GM18868 (cell line): ENCODE data around the gene SMURF2.

Source experiments
- ATAC-seq: cut with Tn5 transposase; IDR thresholded peaks from one replicate; pipeline ENCODE4 v1.9.1; 2021; ENCODE audit warnings: mild to moderate bottlenecking, moderate library complexity; ENCODE audit not compliant: unreplicated experiment

Gene SMURF2

DNA sequence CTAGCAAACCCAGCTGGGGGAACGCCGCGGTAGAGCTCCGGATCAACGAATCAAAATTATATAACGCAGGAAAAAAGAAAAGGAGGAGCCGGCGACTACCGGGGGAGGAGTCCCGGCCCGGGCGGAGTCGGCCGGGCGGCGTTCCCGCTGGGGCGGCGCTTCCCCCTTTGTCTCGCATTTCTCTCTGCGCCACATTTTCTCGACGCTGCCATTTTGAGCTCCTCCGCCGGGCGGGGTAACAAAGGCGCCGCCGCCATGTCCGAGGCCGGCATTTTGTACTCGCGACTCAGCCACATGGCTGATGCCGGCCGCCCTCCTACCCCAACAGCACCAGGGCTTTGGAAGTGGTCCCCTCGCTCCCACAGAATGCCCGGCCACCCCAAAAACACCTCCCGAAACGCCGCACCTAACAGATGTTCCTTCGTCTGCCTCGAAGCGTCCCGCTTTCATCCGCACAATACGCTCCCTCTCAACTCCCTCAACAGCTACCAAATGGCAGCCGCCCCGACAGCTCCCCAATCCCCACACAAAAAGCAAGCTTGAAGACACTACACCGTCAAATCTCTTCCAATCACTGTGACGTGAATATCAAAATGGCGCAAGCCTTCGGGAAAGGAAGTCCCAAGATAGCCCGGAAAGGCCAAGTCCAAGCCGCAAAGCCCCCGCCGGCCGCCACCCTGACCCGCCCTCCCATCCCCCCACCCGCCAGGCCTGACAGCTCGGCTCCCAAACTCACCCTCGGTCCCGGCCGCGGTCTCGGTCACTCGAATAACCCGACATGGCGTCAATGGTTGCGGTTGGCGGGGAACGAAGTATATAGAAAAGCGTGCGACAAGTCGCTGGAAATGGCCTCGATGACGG is 156.5 kb downstream of the SMURF2 start:
- ATAC-seq = peak; percentile 28

DNA sequence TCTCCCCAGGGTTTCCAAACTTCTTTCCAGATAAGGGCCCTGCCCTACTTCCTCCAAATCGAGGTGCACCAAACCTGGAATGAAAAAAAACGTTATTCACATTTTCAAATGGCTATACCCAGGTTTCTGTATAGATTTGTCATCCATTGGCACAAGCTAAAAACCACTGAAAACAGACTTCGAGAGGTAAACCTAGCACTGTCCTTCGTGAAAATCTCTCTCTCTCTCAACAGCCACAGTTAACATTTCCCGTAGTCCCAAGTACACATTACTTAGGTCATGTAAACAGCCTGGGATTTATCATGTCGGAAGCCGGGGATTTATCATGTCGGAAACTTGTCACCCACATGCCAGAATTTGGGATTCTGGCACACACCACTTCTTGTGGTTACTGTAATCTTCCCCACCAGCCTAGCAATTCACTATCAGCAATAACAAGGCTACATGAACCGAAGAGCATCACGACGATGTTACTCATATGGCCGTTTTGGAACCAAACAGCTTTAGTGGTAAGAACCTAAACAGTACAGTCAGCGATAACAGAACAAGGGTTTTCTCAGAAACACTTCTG is 157.3 kb downstream of the SMURF2 start:
- no peak for ATAC-seq

DNA sequence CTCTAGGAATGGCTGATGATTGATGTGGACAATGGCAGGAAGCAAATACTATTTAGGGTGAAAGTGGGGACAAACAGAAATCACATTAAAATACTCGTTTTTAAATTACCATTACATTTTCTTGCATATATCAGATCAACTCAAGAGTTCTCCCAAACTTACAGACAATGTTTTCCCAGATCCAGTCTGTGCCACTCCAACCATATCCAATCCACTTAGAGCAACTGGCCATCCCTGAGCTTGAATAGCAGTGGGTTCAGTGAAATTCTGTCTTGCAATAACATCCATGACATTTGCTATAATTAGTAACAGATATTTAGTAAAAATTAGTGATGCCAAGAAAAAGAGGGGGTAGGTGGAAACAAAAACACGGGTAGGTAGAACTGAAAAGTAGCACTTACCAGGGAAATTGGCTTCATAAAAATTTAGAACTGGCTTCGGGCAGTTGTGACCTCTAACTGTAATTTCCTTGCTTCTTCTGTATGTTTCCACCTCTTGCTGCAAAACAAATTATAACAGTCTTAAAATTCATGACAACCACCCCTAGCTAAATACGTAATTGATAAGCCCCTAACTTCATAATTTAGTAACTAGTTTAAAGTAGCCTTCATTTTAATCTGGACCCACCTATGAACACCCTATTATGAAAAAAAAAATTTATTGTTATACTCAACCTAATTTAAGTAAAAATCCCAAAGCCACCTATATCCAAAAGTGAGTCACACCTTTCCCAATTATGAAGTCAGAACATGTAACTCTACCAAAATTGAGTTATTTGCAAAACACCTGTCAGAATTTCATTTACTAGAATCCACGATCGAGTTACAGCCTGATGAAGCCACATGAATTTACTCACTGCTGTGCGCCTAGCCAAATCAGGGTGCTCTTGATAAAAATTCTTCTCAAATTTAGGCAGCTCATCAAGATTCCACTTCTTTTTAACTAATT is 158.0 kb downstream of the SMURF2 start:
- ATAC-seq = no peak

DNA sequence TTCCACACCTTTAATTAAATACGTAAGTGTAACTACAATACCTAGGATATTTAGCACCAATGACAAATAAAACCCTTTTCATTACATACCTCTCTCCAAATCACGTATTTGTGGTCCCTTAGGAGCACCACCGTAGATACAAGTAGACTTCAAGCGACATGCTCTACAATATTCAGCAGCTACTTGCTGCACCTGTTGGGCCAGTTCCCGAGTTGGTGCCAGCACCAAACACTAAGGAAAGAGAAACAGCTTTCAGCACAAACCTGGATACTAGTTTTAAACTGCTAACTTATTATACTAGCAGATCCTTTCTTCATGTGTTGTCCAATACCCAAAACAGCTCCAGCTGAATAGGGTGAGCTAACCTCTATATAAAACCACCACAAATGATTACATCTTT is 158.8 kb downstream of the SMURF2 start:
- ATAC-seq = no peak

DNA sequence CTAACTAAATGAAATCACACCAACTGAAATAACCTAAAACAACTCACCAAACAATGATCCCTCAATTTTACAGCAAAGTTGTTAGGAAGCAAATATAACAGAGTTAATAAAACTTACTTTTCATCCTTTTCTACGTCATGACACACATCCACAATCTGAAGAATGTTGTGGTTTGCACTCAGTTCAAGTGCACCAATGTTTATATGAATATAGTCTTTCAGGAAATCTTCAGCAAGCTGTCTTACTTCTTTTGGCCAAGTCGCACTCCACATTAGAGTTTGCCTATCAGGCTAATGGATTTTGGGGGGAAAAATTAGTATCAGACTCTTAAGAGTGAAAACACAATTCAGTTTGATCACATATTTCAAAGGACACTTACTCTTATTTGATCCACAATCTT is 159.3 kb downstream of the SMURF2 start:
- no peak for ATAC-seq

DNA sequence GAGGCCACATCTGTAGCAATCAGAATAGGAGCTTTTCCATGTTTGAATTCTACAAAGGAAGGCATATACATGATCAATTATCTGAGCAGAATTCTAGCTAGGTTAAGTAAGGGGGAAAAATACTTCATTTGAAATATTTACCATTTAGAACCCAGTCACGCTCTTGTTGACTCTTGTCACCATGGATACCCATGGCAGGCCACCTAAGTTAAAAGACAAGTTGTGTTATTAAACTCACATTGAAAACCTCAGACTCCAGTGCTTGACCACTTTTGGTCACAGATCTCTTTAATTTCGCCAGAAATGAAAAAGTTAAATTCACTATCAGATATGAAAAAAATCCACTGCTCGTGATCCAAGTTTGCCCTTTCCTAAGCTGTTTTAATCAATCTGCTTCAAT is 160.1 kb downstream of the SMURF2 start:
- no peak for ATAC-seq

DNA sequence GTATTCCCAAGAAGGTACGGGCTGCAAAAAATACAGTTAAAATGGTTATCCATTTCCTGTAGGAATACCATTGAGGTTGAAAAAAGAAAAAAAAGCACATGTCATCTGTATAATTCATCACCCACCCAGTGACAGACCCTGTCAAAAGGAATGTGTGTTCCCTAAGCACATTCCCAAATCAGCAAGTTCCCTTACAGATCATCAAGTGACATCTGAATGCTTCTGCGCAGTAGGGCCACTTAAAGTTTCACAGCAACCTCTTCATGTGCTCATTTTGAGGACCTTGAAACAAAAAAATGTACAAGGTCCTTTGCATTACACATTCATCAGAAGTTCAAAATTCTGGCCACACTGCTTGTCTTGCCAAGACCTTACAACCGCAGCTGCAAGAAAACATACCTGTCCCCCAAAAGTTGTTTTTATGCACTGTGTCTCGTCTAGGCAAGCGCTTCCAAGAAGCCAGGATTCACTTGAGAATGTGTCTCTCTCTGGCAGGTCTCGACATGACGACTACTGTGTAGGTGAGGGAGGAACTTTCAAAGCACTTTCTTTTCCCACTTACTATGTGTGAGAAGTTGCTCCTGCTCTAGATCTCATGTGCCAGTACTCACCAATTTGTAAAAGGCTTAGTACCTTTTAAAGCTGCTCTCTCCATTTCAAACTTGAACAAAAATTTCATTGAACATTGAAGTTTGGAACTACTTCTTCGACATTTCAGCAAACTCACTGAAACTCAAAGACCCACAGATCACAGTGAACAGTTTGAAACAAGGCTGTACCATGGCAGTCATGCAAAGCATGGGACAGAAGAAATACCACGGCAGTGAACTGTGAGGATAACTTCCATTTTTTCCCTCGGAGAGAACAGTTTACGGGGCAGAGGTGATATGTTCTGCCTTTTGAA is 161.0 kb downstream of the SMURF2 start:
- no peak for ATAC-seq

DNA sequence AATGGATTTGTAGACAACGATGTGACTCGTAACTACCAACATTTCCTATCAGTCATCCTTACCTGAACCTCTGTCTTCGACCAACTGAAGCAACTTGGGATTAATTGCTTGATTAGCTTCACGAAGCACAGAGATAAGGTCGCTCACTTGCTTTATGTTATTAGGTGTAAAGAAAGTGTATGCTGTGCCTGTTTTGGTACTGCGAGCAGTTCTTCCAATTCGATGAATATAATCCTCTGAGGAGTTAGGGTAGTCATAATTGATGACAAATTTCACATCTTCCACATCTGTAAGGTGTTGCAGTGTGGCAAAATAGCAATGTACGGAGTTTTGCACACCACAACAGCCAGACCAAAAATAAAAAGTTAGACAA is 161.6 kb downstream of the SMURF2 start:
- ATAC-seq = no peak

DNA sequence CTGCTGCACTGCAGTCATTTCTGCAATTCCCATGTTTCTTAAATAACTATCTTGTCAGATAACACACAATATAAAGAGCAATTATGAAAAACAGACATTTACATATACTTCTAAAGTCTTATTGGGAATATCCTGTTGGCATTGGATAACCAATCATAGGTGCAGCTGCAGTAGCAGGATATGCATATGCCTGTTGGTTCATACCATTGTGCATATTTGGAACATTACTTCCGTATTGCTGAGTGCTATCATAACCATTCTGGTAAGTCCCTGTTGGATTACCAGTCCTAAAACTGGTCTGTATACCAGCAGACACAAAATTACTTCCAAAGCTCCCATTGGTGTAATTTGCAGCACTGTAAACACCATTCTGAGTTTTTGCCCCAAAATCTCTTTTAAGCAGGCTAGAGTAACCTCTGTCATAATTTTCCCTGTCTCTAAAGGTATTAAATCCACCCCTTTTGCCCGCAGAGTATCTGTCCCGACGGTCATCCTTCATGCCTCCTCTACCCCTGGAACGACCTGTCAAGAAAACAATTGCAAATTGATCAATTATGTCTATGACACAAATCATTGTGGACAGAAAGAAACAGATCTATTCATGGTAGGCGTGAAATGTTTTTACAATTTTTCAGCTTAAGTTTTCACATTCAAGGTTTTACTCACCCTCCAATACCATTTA is 162.2 kb downstream of the SMURF2 start:
- ATAC-seq = no peak

DNA sequence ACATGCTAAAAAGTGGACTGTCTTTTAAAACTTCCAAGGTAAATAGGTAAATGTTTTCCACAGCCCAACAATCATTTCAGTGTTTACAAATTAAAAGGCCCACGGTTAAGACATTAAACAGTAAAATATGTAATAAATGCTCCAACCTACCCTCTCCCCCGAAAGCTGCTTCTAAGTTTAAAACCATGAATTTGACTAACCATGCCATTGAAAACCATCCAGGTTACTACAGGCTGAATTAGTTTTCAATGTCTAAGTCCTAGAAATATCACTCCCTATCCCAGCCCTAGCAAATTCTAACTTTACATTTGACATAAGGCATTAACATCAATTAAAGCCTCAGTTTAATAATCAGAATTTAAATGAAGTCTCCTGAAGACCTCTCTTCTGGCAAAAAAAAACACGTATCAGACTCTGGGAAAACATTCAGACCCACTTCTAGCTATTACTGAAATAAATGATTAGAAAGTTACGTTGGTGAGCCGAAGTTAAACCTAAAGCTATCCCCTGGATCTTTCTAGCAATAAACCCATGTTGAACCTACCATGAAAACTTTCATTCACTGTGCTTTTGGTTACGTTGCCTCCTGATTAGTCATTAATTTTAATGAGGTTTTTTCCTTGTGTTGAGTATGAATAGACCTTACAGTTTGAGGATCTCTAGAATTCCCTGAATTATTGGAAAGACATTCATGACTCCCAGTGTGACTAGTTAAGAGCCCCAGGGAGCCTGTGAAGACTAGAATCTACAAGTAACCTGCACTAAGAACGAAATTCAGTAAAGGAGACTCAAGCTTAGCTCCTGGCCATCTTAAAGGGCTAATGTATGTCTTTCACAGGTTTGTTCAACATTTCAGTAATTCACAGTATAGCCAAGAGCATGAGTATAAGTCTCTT is 163.6 kb downstream of the SMURF2 start:
- no peak for ATAC-seq

DNA sequence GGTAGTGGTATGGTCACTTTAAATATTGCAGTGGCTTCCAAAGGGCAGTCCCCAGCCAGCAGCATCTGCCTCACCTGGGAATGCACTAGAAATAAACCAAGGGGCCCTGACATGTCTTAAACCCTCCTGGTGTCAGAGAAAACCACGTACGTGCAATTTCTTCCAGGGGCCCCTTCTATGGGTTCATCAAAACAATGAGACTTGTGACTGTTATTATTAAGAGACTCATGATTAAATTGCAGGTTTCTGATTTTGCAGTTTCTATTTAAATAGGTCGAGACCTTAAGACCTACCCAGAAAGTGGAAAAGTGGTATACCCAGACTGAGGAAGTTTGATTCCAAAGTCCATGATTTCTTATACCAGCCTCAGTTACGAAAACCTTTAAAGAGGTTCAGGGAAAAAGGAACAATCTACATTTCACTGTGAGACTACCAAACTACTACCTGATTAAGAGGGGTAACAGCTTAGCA is 164.5 kb downstream of the SMURF2 start:
- ATAC-seq = no peak

DNA sequence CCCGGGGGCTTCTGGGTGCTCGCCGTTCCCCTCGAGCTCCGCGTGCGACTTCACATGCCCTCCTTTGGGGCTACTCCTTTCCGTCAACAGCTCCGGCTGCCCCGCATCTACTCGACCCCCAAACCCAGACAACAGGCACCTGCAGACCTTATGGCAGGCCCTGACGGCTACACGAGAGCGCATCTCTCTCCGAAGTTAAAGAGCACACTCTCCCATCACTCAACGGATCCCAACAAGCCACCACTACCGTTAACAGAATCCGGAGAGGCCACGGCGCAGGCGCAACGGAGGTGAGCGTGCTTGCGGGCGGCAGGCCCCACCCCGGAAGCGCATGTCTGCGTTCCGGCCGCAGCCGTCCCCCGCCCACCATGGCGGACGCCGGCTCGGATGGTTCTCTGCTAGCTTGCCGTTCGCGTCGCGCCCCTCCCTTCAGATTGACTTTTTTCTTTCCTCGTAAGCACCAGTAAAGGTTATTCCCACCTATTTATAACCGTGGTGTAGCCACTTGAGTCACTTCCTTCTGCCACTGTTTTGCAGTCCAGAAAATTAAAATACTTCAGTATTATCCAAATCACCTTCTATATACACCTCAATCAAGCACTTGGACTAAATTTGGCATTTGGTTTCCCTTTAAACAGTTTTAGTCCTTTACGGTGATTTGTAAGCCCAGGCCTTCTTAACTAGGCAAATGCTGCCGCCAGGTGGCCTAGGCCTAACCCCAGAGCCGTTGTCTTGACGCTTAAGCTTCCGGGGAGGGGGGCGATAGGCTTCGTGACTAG is 165.1 kb downstream of the SMURF2 start, which contains the start of gene POLG2:
TSS of gene POLG2 (minus strand) at position 269 of the 779 bp plus-strand sequence. CDS start at position 183, 86 bp downstream.
- ATAC-seq = peak; percentile 88

DNA sequence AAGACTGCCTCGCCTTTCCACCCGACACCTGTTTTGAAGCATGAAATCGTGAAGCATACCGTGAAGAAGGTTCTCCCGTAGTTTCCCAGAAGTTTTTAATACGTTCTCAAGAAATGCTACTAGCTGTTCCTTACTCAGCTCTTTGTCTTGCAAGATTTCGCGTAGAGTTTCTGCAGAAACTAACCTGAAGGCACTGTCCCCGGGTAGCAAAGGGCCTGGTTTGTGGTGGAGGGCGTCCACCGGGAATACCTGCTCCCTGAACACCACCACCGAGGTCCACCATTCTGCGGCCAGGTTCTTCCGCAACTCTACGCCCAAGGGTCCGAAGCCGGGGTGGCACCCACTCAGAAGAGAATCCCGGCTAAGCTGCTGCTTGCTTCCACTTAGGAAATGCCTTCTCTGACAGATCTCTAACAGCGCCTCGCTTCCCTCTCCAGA is 165.7 kb downstream of the SMURF2 start:
- ATAC-seq = no peak
